Middle frontal gyrus (tissue), 1 donor: Measurements from ENCODE around the gene GLRA3.
"Not testable (repeated sequence)": the region's sequence is repeated elsewhere in the genome, so short reads cannot be mapped to it uniquely, and the experiment has no call there.

Experiments used
- DNase-seq: peaks from one replicate; pipeline ENCODE4 v3.0.0-alpha.2; 2015; ENCODE audit warnings: low spot score; ENCODE audit errors: extremely low spot score

The GLRA3 gene

DNA sequence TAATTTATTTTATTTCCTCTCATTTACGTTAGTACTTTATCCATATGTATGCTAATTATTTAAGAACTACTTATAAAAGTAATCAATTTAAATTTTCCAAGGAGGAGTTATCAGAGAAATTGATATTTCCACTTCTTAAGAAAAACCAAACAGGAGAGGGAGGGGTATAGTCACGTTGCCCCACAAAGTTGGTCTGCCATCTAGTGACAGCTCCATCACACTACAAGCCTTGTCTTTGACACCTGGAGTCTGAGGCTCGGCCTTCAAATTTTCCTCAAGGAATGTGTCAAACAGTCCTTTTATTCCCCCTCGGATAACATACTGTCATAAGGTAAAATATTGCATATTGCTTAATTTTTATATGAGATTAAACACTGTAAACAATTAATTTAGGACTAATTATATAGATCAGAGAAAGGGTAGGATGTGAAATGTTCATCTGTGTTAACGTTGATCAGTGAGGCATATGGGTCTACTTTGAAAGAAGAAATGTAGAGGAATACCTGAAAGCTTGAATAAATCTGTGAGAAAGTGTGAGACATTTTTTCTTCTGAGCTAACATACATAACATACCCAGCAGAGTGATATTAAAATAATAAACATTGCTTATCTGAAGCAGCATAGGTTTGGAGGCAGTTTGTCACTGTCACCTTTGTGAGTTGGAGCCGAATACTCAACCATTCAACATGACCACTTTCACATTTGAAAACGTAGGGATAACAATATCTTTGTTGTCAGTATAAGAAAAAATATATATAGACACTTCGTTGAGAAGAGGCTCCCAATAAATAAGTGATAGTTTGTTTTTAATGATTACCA lies 114.4 kb downstream of the GLRA3 start:
- no peak for DNase-seq

DNA sequence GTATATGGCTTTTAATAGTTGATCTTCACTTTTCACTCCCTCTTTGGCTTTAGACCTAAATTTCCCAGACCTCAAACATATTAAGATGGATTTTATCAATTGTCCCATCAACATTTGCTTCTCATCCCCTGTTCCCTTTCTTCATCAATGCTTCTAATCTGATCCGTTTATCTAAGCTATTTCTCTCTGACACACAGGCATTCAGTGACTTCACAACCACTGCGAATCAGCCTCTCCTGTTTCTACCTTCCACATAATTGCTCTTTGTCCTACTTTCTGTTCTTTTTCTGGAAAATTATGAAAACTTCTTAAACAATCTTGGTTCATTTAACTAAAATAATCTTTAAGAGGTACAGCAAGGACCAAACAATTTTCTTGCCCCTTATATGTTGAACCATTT lies 115.2 kb downstream of the GLRA3 start:
- no peak for DNase-seq

GRCh38 chr4:174713181-174713580 lies 115.9 kb downstream of the GLRA3 start:
- DNase-seq, result no peak

GRCh38 chr4:174709526-174709925 lies 119.5 kb downstream of the GLRA3 start:
- DNase-seq, result no peak

DNA sequence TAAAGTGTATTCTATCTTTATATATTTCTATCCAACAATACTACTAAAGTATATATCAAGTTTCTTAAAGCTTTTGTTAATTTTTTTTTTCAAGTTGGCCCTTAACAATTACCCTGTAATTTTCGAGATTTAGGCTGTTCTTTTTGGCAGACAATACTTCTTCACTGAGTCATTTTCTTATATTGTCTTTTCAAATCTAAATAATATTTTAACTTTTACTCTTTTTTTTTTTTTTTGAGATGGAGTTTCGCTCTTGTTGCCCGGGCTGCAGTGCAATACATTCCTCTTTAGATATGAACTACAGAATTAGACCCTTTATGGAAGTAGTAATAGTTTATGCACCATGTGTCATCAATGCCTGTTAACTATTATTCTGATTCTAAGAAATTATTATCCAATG lies 120.7 kb downstream of the GLRA3 start:
- no peak for DNase-seq

GRCh38 chr4:174707902-174708301 lies 121.1 kb downstream of the GLRA3 start:
- no peak for DNase-seq

DNA sequence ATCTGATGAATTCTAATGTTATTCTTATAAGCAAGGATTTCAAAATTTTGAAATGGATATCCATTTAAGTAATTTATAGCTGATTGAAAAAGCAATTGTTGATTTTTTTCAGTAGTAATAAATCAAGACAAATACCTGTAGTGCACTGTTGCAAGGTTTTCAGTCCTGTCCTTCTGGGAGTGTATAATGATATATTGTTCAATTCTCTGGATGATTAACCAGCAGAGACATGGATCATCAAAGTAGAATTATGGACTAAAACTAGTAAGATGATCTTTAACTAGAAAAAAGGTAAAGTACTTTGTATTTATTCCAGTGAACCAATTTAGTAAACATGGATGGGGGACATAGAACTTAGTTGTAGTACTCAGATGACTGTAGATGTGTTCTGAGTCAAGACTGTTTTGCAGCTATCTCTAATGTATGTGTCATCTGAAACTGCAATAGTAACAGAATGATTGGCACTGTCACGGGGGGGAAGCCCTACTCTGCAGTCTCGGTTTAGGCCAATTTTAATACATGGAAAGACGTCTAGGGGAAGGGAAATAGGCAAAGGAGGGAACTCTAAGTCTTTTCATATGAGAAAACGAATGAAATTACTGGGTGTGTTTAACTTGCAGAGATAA lies 121.9 kb downstream of the GLRA3 start:
- no peak for DNase-seq

DNA sequence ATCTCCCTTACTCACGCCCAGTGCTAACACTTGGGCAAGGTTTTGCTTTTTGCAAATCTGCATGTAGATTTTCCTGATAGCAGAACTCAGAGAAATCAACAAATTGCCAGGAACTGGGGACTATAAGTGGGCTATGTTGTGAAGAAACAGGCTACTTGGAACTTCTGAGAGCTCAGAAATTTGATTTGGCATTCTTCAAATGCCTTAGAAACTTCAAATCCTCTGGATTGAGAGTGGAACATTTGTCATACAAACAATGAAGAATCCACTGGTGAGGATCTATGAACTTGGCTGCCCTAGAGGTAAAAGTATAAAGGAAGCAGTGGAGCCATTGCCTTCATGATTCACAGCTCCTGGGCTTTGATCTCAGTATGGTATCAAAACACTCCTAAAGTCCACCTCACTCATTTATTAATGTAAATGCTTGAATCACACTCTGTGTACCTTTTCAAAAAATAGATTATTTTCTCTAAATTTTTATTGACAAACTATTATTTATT lies 126.0 kb downstream of the GLRA3 start:
- no peak for DNase-seq

- DNase-seq, result no peak
Measured at GRCh38 chr4:174699654-174700053, 129.4 kb downstream of the GLRA3 start.

GRCh38 chr4:174697896-174698295 lies 131.2 kb downstream of the GLRA3 start:
- DNase-seq, result no peak

DNA sequence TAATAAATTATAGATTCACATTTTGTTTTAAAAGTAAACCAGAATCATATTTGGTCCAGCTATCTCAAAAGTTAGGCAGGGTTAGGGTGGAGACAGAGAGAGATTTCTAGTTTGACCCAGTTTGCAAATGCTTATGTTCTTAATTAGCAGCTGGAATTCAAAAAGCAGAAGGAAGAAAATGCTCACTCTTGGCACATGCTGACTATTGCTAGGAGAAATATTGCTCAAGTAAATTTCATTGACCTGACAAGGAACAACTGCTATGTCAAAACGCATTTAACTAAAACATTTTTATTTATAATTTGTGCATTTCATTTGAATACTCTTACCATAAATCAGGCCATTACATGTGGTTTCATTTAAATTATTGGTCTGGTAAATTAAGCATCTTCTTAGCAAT lies 131.8 kb downstream of the GLRA3 start:
- no peak for DNase-seq

GRCh38 chr4:174696657-174697056 lies 132.4 kb downstream of the GLRA3 start:
- DNase-seq, result no peak

- not testable (repeated sequence) for DNase-seq
Measured at GRCh38 chr4:174691876-174692275, 137.2 kb downstream of the GLRA3 start.

GRCh38 chr4:174690665-174691064 lies 138.4 kb downstream of the GLRA3 start:
- no peak for DNase-seq

DNA sequence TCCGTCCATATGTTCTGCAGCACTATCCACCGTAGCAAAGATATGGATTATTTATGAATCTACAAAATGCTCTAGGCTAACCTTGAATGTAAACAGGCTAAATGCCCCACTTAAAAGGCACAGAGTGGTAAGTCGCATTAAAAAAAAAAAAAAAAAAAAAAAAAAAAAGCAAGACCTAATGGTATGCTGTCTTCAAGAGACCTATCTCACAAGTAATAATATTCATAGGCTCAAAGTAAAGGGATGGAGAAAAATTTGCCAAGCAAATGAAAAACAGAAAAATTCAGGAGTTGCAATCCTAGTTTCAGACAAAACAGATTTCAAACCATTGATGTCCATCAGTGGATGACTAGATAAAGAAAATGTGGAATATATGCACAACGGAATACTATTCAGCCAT lies 139.4 kb downstream of the GLRA3 start:
- no peak for DNase-seq

DNA sequence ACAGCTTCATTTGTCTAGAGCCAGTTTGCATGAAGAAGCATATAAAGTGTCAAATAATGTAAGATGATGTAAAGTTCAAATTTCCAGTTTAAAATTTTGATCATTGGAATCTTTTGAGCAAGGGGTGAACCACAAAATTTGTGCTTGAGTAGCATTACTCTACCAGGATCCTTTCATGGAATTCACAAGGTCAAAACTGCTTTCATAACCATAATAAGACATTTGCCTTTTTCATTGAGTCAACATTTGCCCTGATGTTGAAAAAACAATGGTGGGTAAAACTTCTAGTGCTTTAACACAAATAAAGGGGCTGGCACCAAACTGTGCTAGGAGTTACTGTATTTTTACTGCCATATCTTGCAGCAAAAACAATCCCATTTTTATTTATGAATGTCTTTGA lies 142.2 kb downstream of the GLRA3 start:
- DNase-seq, result no peak

DNA sequence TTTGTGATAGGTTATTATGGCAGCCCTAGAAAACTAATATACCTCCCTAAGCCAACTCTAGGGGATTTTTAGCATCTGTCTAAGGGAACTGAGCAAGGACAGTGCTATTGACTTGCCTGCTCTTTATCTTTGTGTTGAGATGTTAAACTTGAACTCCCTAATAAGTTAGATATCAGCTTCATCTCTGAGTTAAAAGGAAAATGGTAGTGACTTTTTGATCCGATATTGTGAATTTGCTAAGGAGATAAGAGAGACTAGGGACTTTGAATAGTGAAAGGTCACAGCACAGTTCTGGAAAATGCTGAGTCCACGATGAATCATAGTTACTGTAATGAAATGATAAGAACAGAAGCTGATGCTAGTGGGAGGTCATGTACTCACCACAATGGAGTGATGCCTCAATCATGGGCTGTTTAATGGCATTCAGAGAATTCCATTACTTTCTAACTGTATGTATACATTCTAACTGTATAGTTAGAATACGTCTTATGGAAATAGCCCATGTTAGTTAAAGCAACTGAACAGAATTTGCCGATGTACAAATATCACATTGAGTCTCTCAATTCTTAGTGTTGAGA lies 147.2 kb downstream of the GLRA3 start:
- no peak for DNase-seq

DNA sequence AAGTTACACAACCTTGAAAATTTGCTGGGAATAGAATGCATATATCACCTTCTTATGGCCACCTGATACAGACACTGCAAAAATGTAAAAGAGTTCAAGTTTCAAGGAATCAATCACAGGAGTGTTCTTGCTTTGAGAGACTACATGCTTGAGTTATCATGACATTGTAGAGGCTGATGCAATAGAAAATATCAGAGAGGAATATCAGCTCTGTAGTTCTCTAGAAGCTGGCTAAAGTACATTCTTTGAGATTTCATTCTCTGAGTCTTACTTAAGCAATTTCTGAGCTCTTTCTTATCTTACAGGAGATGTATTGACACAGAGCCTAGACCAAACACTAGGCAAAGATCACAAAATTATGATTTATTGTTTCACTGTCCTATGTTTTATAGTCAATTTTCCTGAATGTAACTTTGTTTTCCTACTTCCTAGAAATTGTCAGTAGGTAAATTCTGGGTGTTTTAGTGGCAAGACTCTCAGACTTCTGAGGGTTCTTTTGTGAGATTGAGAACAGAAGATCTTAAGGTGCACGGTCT lies 154.7 kb downstream of the GLRA3 start:
- DNase-seq, result no peak

DNA sequence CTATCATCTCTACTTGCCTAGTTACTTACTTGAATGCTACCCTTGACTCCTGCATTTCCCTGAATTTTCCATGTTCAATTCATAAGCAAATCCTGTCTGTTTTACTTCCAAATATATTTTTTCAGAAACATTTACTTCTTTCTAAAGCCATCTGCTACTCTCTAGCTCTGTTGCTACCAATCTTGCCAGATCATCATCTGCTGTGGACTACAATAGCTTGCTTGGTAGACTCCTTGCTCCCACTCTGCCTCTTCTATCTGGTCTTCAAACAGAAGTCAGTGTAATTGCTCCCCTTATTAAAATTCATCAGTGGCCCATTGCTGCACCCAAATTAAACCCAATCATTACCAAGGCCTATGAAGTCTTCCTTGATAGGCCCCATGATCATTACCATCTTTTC lies 155.2 kb downstream of the GLRA3 start:
- DNase-seq, result no peak

DNA sequence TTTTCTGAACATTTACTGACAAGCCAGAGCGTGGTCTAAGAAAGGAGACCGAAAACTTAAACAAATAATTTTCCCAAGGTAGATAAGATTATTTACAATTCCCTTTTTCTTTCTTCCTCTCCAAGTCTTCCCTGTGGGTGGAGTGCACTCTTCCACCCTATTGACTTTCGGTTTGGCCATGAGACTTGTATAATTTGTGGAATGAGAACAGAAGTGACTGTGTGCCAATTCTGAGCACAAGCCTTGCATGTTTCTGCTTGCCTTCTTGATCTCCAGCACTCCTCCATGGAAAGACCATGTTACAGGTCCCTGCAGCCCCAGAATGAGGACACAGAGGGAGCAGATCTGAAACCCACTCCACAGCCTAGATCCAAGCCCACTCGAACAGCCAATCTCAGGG lies 156.8 kb downstream of the GLRA3 start:
- DNase-seq, result no peak

DNA sequence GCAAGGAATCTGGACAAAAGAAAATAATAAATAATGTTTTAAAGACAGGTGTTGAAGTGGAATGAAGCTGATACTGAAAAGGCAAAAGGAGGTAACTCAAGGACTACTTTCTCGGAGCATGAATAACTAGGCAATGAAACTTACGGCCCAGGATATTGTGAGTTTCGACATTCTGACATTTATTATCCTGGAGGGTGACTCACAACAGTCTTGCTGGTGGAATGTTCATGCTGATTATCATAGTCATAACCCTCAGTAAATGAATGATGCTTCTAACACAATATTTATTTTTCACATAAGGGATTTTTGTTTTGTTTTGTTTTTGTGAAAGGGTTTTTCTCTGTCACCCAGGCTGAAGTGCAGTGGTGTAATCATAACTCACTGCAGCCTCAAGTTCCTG lies 159.8 kb downstream of the GLRA3 start:
- DNase-seq, result no peak

- DNase-seq, result no peak
Measured at GRCh38 chr4:174665799-174666198, 163.2 kb downstream of the GLRA3 start.
